ENCODE measurements around the gene ERN1.

GRCh38 chr17:64015447-64015846 is 114.5 kb downstream of the ERN1 start:
- TF ChIP-seq EZH2 (IDR thresholded peaks at IDR 0.05; ENCODE audit: borderline replicate concordance): no peak
- TF ChIP-seq CTCF (IDR thresholded peaks at IDR 0.05; ENCODE audit: poor library complexity): no peak
